Kidney (tissue), 14 donors: ENCODE measurements around the gene SUMF1. TPM values are rescaled to one million over a fixed set of nuclear protein-coding genes. Genes with fewer than 3 reads are reported as not detected.

Experiments
- DNase-seq, 5 donors: peaks; one replicate each; pipeline ENCODE4 v3.0.0-alpha.2; 2013 to 2020
- FAIRE-seq: peaks from 2 replicates; lab custom pipeline; 2012; peaks lifted over from hg19 to GRCh38; lab: Jason Lieb, UNC
- H3K27ac ChIP-seq, 2 donors: one replicate each; pipeline ENCODE4 v1.7.0; 2013; ENCODE audit warnings: low read depth in 2 of 2, low read length in 2 of 2, inconsistent platforms in 1 of 2
- H3K27me3 ChIP-seq: one replicate; pipeline ENCODE4 v1.7.1; 2013; ENCODE audit warnings: low read length, inconsistent platforms; ENCODE audit not compliant: control insufficient read depth, insufficient read depth
- H3K36me3 ChIP-seq, 3 donors: one replicate each; pipeline versions ENCODE4 v1.7.0 to v1.7.1; 2013; ENCODE audit warnings: low read length in 3 of 3, control low read depth in 1 of 3, inconsistent platforms in 1 of 3; ENCODE audit not compliant: insufficient read depth in 3 of 3, control insufficient read depth in 2 of 3
- H3K4me1 ChIP-seq, 3 donors: one replicate each; pipeline versions ENCODE4 v1.7.0 to v1.7.1; 2013; ENCODE audit warnings: low read length in 3 of 3, inconsistent platforms in 1 of 3, low read depth in 1 of 3; ENCODE audit not compliant: control insufficient read depth in 2 of 3, insufficient read depth in 2 of 3
- H3K4me3 ChIP-seq, 3 donors: one replicate each; pipeline versions ENCODE4 v1.7.0 to v1.8.1; 2013; ENCODE audit warnings: low read length in 3 of 3, control low read depth in 1 of 3, inconsistent platforms in 1 of 3
- H3K9ac ChIP-seq, 3 donors: one replicate each; pipeline versions ENCODE4 v1.7.0 to v1.7.1; 2013; ENCODE audit warnings: low read length in 3 of 3, control low read depth in 1 of 3, inconsistent platforms in 1 of 3
- H3K9me3 ChIP-seq, 3 donors: one replicate each; pipeline versions ENCODE4 v1.7.0 to v1.7.1; 2013; ENCODE audit warnings: low read length in 3 of 3, control low read depth in 1 of 3, inconsistent platforms in 1 of 3; ENCODE audit not compliant: control insufficient read depth in 2 of 3, insufficient read depth in 1 of 3
- intact Hi-C: fragments of 100-400 bp; cut with DNase I; formaldehyde crosslinking; loops from one replicate; pipeline ENCODE4 v1.11.1; 2022
- polyA plus RNA-seq: library from polyadenylated mRNA; stranded (reverse); fragments of 350-450 nt; fragmentation: Illumina TruSeq; extraction: RNeasy Lipid Tissue Mini Kit (QIAGEN cat#74804); gene quantifications from one replicate; pipeline ENCODE4 v1.2.3, GENCODE V29; 2014; ENCODE audit warnings: low read depth, low replicate concordance; ENCODE audit not compliant: insufficient read depth
- total RNA-seq: library from RNA; stranded (reverse); fragmentation: NEBNext Ultra II Directional; extraction: Animal tissue kit (Norgen Biotek cat#: 25700); gene quantifications from one replicate; pipeline ENCODE4 v1.2.1, GENCODE V29; 2021
- TF ChIP-seq, protein P1 (sequence below): IDR thresholded peaks from 3 replicates; pipeline ENCODE4 v1.5.1; 2012; ENCODE audit warnings: mild to moderate bottlenecking, moderate library complexity, borderline replicate concordance; ENCODE audit not compliant: insufficient read depth; ENCODE audit errors: extremely low read depth
- donor health status: control.
- donor health status: control.
- donor health status: control.
- donor health status: control.
- donor health status: control.
- donor health status: DM: yes; HTN: yes; CAD: no.
- donor health status: Normal renal cell carcinoma (clear cell type).

SUMF1 gene
- total and polyA plus RNA-seq, 2 donors from 2014 or later: 50.1 to 50.6 TPM

DNA sequence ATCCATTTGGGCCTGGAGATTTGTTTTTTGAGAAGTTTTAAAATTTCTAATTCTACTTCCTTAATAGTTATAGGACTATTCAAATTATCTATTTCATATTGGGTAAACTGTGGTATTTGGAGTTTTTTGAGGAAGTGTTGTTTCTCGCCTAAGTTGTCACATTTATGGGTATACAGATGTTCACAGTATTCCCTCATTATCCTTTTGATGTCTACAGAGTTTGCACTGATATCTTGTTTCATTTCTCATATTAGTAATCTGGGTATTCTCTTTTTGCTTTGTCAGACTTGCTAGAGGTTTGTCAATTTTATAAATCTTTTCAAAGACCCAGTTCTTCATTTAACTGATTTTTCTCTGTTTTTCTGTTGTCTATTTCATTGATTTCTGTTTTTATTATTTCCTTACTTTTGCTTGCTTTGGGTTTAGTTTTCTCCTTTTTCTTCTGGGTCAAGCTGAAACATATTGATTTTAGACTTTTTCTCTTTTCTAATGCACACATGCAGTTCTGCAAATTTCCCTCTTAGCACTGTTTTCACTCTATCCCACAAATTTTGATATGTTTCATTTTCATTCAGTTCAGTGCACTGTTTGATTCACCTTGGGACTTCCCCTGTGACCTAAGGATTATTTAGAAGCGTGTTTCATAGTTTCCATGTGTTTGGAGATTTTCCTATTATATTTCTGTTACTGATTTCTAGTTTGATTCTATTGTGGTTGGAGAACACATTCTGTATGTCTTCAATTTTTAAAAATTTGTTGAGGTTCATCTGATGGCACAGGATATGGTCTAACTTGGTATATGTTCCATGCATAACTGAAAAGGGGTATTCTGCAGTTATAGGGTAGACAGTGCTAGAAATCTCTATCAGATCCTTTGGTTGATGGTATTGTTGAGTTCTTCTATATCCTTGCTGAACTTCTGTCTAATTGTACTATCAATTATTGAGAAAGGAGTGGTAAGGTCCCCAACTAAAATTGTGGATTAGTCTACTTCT lies 79.6 kb downstream of the SUMF1 start:
- no peaks in the 10 kb centered on the region for H3K4me1 ChIP-seq
- H3K4me3 ChIP-seq: no peak overlapping the region
- no peaks in the 10 kb centered on the region for H3K27me3 ChIP-seq
- no peaks in the 10 kb centered on the region for H3K9me3 ChIP-seq
- no peak overlapping the region for H3K9ac ChIP-seq
- FAIRE-seq: no peak
- intact Hi-C loops: no loop called here
- H3K36me3 ChIP-seq: no peaks in the 10 kb centered on the region
- TF ChIP-seq, protein P1, sequence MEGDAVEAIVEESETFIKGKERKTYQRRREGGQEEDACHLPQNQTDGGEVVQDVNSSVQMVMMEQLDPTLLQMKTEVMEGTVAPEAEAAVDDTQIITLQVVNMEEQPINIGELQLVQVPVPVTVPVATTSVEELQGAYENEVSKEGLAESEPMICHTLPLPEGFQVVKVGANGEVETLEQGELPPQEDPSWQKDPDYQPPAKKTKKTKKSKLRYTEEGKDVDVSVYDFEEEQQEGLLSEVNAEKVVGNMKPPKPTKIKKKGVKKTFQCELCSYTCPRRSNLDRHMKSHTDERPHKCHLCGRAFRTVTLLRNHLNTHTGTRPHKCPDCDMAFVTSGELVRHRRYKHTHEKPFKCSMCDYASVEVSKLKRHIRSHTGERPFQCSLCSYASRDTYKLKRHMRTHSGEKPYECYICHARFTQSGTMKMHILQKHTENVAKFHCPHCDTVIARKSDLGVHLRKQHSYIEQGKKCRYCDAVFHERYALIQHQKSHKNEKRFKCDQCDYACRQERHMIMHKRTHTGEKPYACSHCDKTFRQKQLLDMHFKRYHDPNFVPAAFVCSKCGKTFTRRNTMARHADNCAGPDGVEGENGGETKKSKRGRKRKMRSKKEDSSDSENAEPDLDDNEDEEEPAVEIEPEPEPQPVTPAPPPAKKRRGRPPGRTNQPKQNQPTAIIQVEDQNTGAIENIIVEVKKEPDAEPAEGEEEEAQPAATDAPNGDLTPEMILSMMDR: no peak
- H3K27ac ChIP-seq: no peak overlapping the region
- no peak for DNase-seq

DNA sequence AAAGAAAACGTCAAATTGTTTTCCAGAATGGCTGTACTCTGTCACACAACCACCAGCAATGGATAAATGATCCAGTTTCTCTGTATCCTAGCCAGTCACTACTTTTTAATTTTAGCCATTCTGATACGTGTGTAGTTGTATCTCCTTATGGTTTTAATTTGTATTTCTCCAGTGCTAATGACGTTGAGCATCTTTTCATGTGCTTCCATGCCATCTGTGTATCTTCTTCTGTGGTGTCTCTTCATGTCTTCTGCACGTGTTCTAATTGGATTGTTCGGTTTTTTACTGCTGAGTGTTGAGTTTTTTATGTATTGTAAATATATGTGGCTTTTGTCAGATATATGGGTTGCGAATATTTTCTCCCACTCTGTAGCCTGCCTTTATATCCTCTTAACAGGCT lies 81.9 kb downstream of the SUMF1 start:
- TF ChIP-seq, protein P1: no peak
- no peaks in the 10 kb centered on the region for H3K9me3 ChIP-seq
- no peak overlapping the region for H3K27ac ChIP-seq
- FAIRE-seq (no peak), DNase-seq (no peak)
- H3K27me3 ChIP-seq: no peaks in the 10 kb centered on the region
- no peak overlapping the region for H3K4me3 ChIP-seq
- H3K4me1 ChIP-seq: no peaks in the 10 kb centered on the region
- H3K9ac ChIP-seq: no peak overlapping the region
- H3K36me3 ChIP-seq: no peaks in the 10 kb centered on the region
- intact Hi-C loops: no loop called here

DNA sequence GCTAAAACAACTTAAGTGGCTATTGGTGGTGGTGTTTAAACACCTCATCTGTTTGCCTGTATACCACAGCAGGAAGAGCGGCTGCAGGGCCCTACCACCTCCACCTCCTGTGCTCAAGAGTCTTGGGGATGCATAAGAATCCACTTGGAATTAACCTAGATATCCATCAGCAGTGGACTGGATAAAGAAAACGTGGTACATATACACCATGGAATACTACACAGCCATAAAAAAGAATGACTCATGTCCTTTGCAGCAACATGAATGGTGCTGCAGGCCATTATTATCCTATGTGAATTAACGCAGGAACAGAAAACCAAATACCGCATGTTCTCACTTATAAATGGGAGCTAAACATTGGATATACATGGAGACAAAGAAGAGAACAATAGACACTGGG lies 87.1 kb downstream of the SUMF1 start:
- no peaks in the 10 kb centered on the region for H3K27me3 ChIP-seq
- H3K9ac ChIP-seq: no peak overlapping the region
- no peak for FAIRE-seq

More for the DNA sequence above, 87.1 kb downstream of the SUMF1 start:
- Histone ChIP-seq H3K36me3 (peaks cover 0 to 4% (median 0%) of the 10 kb centered on the region in 3 donors), H3K27ac (no peak overlapping the region), H3K4me1 (no peaks in the 10 kb centered on the region), H3K4me3 (no peak overlapping the region), H3K9me3 (no peaks in the 10 kb centered on the region)
- no peak for DNase-seq
- TF ChIP-seq, protein P1: no peak
- intact Hi-C loops: no loop called here
